Mammary epithelial cell (primary cell): ENCODE results near the gene SLC9A9.

Experiments
- CTCF ChIP-seq, 2 donors: IDR thresholded peaks in 1 of 2; conservative IDR thresholded peaks in 1 of 2; 2 replicates each; pipeline ENCODE4 v1.5.1; 2011 to 2012; ENCODE audit warnings: inconsistent platforms in 2 of 2, low read length in 2 of 2, mild to moderate bottlenecking in 2 of 2, control low read depth in 1 of 2, low read depth in 1 of 2; ENCODE audit not compliant: insufficient read depth in 1 of 2; ENCODE audit errors: extremely low read depth in 1 of 2
- EZH2 ChIP-seq: IDR thresholded peaks from 2 replicates; pipeline ENCODE4 v1.6.1; 2012; ENCODE audit warnings: low read length, inconsistent platforms, borderline replicate concordance

- TF ChIP-seq CTCF (conservative IDR thresholded peaks at IDR 0.05 in 1 of 2, IDR thresholded peaks at IDR 0.05 in 1 of 2; ENCODE audit: extremely low read depth in 1 of 2, insufficient read depth in 1 of 2, low read depth in 1 of 2, low read length in 2 of 2) (no peak), EZH2 (no peak)
These were observed 626.8 kb downstream of the SLC9A9 start for GRCh38 chr3:143221446-143221845.
